VCaP (cell line): Measurements from ENCODE around the gene SF1.

Source experiments
- H3K27ac ChIP-seq: fragments of 450-650 bp; 2 replicates; pipeline ENCODE4 v1.5.1; 2017
- TF ChIP-seq, protein P1 (sequence below): fragments of 450-650 bp; conservative IDR thresholded peaks from 2 replicates; pipeline ENCODE4 v1.5.1; 2017; ENCODE audit warnings: mild to moderate bottlenecking, moderate library complexity

Gene SF1

GRCh38 chr11:64799623-64800302, 21.4 kb upstream of the SF1 start:
- TF ChIP-seq, protein P1, sequence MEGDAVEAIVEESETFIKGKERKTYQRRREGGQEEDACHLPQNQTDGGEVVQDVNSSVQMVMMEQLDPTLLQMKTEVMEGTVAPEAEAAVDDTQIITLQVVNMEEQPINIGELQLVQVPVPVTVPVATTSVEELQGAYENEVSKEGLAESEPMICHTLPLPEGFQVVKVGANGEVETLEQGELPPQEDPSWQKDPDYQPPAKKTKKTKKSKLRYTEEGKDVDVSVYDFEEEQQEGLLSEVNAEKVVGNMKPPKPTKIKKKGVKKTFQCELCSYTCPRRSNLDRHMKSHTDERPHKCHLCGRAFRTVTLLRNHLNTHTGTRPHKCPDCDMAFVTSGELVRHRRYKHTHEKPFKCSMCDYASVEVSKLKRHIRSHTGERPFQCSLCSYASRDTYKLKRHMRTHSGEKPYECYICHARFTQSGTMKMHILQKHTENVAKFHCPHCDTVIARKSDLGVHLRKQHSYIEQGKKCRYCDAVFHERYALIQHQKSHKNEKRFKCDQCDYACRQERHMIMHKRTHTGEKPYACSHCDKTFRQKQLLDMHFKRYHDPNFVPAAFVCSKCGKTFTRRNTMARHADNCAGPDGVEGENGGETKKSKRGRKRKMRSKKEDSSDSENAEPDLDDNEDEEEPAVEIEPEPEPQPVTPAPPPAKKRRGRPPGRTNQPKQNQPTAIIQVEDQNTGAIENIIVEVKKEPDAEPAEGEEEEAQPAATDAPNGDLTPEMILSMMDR, result no peak
- H3K27ac ChIP-seq, result peak overlapping the region; percentile 9; the same call in 1 of the 2 replicates

GRCh38 chr11:64799256-64799622, 20.9 kb upstream of the SF1 start:
- TF ChIP-seq, protein P1, result no peak
- no peak overlapping the region for H3K27ac ChIP-seq

DNA sequence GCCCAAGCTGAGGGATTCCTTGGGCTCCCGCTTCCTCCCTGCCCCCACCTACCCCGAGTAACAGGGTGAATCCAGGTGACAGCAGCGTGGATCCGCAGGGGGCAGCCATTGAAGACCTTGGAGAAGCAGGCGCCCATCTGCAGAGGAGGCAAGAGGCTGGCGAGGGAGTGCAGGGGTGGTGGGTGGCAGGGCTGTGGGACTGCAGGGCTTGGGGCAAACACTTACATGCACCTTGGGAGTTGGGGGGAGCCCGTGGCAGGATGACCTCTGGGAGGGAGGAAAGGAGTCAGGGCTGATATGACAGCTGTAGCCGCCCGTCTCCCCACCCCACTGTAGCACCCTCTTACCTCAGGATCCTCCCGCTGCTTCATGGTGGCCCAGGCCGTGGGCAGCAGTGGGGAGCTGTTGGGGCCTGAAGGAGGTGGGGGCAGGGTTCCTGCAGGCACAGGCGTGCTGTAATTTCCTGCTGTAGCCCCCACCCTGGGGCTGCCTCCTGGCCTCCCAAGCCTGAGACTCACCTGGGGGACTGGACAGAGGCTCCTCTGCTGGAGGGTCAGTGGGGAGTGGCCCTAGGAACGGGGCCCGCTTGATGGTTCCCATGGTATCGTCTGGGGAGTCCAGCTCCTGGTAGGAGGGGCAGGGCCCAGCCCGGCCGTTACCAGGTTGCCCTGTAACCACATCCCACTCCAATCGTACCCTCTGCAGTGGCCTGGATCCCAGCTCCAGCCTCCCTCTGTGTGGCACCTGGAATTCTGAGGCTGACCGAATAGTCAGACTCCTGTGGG, 18.6 kb upstream of the SF1 start:
- no peak overlapping the region for H3K27ac ChIP-seq
- TF ChIP-seq, protein P1, result no peak

DNA sequence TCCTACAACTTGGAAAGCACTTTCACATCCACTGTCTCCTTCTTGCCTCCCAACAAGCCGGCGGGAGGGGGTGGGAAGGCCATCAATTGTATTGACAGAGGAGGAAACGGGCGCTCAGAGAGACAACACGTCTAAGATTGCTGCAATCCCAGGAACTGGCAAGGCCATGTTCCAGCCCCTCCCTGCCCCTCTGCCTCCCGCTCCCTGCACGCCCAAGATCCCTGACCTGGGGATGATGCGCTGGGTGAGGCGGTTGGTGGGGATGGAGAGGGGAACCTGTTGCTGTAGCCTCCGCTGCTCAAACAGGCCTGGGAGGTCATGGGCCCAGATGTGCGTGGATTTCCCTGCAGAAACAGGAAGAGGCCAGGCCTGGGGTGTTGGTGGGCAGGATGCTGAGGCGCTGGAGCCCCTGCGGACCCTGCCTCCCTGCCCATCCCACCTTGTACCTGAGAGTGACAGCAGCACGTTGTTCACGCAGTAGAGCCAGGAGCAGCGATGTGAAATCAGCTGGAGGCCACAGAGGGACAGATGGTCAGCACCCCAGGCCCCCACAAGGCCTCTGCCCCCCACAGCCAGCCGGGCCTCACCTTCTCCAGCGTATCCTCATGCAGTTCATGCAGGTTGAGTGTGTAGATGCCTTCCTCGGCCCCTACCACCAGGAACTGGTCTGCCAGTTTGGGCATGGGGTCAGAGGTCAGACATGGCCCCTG, 17.9 kb upstream of the SF1 start:
- H3K27ac ChIP-seq, result no peak overlapping the region
- TF ChIP-seq, protein P1, result no peak

DNA sequence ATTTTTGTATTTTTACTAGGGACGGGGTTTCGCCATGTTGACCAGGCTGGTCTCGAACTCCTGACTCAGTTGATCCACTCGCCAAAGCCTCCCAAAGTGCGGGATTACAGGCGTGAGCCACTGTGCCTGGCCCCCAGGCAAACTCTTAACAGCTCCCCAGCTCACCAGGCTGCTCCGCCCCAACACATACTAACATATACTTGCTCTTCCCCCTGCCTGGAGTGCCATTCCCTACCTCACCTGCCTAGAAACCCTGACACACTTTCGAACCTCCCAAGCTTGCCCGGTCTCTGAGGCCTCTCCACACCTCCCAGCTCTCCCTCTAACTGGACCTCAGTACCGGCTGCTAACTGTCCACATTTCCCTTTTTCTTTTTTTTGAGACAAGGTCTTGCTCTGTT, 16.2 kb upstream of the SF1 start:
- no peak overlapping the region for H3K27ac ChIP-seq
- TF ChIP-seq, protein P1, result no peak

- no peak overlapping the region for H3K27ac ChIP-seq
- TF ChIP-seq, protein P1, result no peak
Measured at GRCh38 chr11:64793271-64794160, 15.2 kb upstream of the SF1 start.
